ENCODE data around the gene PTER. TPM values are rescaled to one million over a fixed set of nuclear protein-coding genes. Genes with fewer than 3 reads are reported as not detected.
A peak's percentile ranks its signal among the peaks of the same experiment; 100 is the strongest.

PTER gene
- total RNA-seq, 3 donors from 2014 or later (not counting 1 experiment from before 2014, with no cell fraction given), result 12.8 to 21.9 (median 21.5) TPM

DNA sequence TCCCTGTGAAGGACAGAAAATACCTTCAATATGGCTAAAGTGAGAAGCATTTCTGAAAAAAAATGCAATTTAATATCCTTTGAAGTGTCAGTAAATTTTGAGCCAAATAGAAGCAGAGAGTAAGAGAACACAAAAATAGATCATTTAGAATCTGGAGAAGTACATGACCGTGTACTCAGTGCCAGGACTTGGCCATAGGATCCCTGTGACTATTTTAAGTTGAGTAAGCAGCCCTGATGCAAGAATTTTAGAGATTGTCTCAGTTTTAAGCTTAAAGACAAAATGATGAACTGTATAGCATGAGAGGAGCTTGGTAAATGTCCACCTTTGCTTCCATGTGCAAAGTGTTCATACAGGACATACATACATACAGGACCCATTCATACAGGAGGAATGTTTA, 2.5 kb downstream of the PTER start:
- Mint-ChIP-seq H3K27me3 (ENCODE audit: low read depth in 2 of 2) (no peaks in the 10 kb centered on the region), H3K4me3 (peak overlapping the region; percentile 28), H3K4me1 (peaks cover 60 to 63% of the 10 kb centered on the region in 2 donors), H3K36me3 (no peaks in the 10 kb centered on the region), H3K9me3 (no peaks in the 10 kb centered on the region), H3K27ac (peak overlapping the region; percentile 47 to 65)
- no peaks in the 10 kb centered on the region for H3K36me3 ChIP-seq (ENCODE audit: control insufficient read depth, insufficient read depth, low read length)
- WGBS (ENCODE audit: insufficient coverage), result 94% methylated on average over 1 of the region's 1 CpG
- intact Hi-C loops (cut with micrococcal nuclease), result no loop called here
- TF ChIP-seq, protein P1, sequence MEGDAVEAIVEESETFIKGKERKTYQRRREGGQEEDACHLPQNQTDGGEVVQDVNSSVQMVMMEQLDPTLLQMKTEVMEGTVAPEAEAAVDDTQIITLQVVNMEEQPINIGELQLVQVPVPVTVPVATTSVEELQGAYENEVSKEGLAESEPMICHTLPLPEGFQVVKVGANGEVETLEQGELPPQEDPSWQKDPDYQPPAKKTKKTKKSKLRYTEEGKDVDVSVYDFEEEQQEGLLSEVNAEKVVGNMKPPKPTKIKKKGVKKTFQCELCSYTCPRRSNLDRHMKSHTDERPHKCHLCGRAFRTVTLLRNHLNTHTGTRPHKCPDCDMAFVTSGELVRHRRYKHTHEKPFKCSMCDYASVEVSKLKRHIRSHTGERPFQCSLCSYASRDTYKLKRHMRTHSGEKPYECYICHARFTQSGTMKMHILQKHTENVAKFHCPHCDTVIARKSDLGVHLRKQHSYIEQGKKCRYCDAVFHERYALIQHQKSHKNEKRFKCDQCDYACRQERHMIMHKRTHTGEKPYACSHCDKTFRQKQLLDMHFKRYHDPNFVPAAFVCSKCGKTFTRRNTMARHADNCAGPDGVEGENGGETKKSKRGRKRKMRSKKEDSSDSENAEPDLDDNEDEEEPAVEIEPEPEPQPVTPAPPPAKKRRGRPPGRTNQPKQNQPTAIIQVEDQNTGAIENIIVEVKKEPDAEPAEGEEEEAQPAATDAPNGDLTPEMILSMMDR (IDR thresholded peaks at IDR 0.05), result no peak
- H3K9me3 ChIP-seq (ENCODE audit: control insufficient read depth, insufficient read depth, low read length), result no peaks in the 10 kb centered on the region
- H3K27ac ChIP-seq (ENCODE audit: low read length), result no peak overlapping the region
- H3K27me3 ChIP-seq (ENCODE audit: control insufficient read depth, insufficient read depth, low read length), result no peaks in the 10 kb centered on the region
- no peak for ATAC-seq
- peaks cover 28% of the 10 kb centered on the region for H3K4me1 ChIP-seq (ENCODE audit: control insufficient read depth, insufficient read depth, low read length)
- no peak overlapping the region for H3K4me3 ChIP-seq (ENCODE audit: low read length)
- DNase-seq, result no peak

DNA sequence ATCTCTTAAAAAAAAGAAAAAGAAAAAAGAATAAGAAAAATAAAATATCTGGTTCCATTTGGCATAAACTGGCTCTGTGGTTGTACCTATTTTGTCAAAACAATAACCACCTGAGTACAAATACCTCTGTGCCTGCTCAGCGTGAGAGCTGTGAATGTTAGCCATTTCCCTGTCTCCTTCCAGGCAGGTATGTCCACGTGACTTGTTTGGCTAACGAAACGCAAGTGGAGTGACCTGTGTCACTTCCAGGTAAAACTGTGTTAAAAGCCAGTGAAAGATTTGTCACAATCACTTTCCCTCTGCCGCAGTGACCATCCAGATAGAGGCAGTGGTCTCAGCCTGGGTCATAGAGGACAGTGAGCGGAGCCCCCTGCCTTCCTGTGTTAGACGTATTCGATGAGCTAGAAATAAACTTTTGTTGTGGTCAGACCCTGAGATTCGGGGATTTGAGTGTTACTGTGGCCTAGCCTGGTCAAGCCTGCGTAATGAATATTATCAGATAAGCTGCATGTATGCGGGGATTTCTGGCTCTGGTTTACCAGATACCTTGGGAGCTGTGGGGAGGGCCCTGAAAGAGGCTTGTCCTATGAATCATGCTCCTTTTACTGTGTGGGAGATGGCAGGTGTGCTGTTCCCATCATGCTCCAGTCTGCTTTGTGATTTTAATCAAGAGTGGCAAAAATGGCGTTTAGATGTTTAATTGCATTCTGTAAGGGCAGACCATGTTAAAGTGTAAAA, 3.8 kb downstream of the PTER start:
- Histone ChIP-seq H3K9me3 (ENCODE audit: control insufficient read depth, insufficient read depth, low read length) (no peaks in the 10 kb centered on the region), H3K4me1 (ENCODE audit: control insufficient read depth, insufficient read depth, low read length) (peaks cover 28% of the 10 kb centered on the region), H3K36me3 (ENCODE audit: control insufficient read depth, insufficient read depth, low read length) (peaks cover 4% of the 10 kb centered on the region), H3K27me3 (ENCODE audit: control insufficient read depth, insufficient read depth, low read length) (no peaks in the 10 kb centered on the region), H3K4me3 (ENCODE audit: low read length) (no peak overlapping the region), H3K27ac (ENCODE audit: low read length) (no peak overlapping the region)
- ATAC-seq (no peak), DNase-seq (peak in 1 of 2 donors; percentile 7)
- H3K27me3 Mint-ChIP-seq (ENCODE audit: low read depth in 2 of 2), result no peaks in the 10 kb centered on the region
- 65% methylated on average over 12 of the region's 12 CpGs for WGBS (ENCODE audit: insufficient coverage)
- no peaks in the 10 kb centered on the region for H3K9me3 Mint-ChIP-seq
- peak overlapping the region; percentile 51 to 54 for H3K27ac Mint-ChIP-seq
- peaks cover 60 to 71% of the 10 kb centered on the region in 2 donors for H3K4me1 Mint-ChIP-seq
- TF ChIP-seq, protein P1 (IDR thresholded peaks at IDR 0.05), result no peak
- no peak overlapping the region for H3K4me3 Mint-ChIP-seq
- no peaks in the 10 kb centered on the region for H3K36me3 Mint-ChIP-seq
- intact Hi-C loops (cut with micrococcal nuclease), result no loop called here

- peaks cover 26% of the 10 kb centered on the region for H3K4me1 ChIP-seq (ENCODE audit: control insufficient read depth, insufficient read depth, low read length)
- no peak overlapping the region for H3K4me3 ChIP-seq (ENCODE audit: low read length)
Observed at GRCh38 chr10:16441173-16441840, 4.5 kb downstream of the PTER start.

More at GRCh38 chr10:16441173-16441840, 4.5 kb downstream of the PTER start:
- Mint-ChIP-seq H3K9me3 (no peaks in the 10 kb centered on the region), H3K27me3 (ENCODE audit: low read depth in 2 of 2) (no peaks in the 10 kb centered on the region), H3K36me3 (no peaks in the 10 kb centered on the region), H3K27ac (peak overlapping the region; percentile 54 to 60), H3K4me1 (peaks cover 57 to 72% of the 10 kb centered on the region in 2 donors), H3K4me3 (no peak overlapping the region)
- peaks cover 4% of the 10 kb centered on the region for H3K36me3 ChIP-seq (ENCODE audit: control insufficient read depth, insufficient read depth, low read length)
- H3K27ac ChIP-seq (ENCODE audit: low read length), result no peak overlapping the region
- 85% methylated on average over 9 of the region's 9 CpGs for WGBS (ENCODE audit: insufficient coverage)
- no peaks in the 10 kb centered on the region for H3K9me3 ChIP-seq (ENCODE audit: control insufficient read depth, insufficient read depth, low read length)
- intact Hi-C loops (cut with micrococcal nuclease), result no loop called here
- no peaks in the 10 kb centered on the region for H3K27me3 ChIP-seq (ENCODE audit: control insufficient read depth, insufficient read depth, low read length)
- TF ChIP-seq, protein P1 (IDR thresholded peaks at IDR 0.05), result no peak
- no peak for DNase-seq
- ATAC-seq, result no peak
